HG02981 (cell line): ENCODE measurements around the gene SFPQ.
"Not testable (repeated sequence)": the region's sequence is repeated elsewhere in the genome, so short reads cannot be mapped to it uniquely, and the experiment has no call there.

Experiments
- ATAC-seq: cut with Tn5 transposase; IDR thresholded peaks from one replicate; pipeline ENCODE4 v1.9.1; 2021; ENCODE audit warnings: mild to moderate bottlenecking, moderate library complexity; ENCODE audit not compliant: unreplicated experiment

Gene SFPQ

GRCh38 chr1:35187816-35188342 is 5.1 kb downstream of the SFPQ start:
- ATAC-seq: no peak

- ATAC-seq: no peak
Measured at GRCh38 chr1:35186239-35186638, 6.7 kb downstream of the SFPQ start.

- no peak for ATAC-seq
Measured at GRCh38 chr1:35185200-35185599, 7.7 kb downstream of the SFPQ start.

- ATAC-seq: no peak
Measured at GRCh38 chr1:35184495-35185199, 8.3 kb downstream of the SFPQ start.

- ATAC-seq: no peak
Measured at GRCh38 chr1:35181790-35182455, 11.0 kb downstream of the SFPQ start.

GRCh38 chr1:35180776-35181374 is 12.1 kb downstream of the SFPQ start:
- no peak for ATAC-seq

GRCh38 chr1:35179908-35180307 is 13.0 kb downstream of the SFPQ start:
- no peak for ATAC-seq

- no peak for ATAC-seq
Measured at GRCh38 chr1:35178874-35179380, 14.0 kb downstream of the SFPQ start.

- ATAC-seq: no peak
Measured at GRCh38 chr1:35178295-35178695, 14.7 kb downstream of the SFPQ start.

GRCh38 chr1:35177237-35177786 is 15.6 kb downstream of the SFPQ start:
- ATAC-seq: no peak

GRCh38 chr1:35175602-35176001 is 17.3 kb downstream of the SFPQ start:
- no peak for ATAC-seq

- no peak for ATAC-seq
Measured at GRCh38 chr1:35175098-35175576, 17.8 kb downstream of the SFPQ start.

- ATAC-seq: no peak
Measured at GRCh38 chr1:35173909-35174540, 18.9 kb downstream of the SFPQ start.

- no peak for ATAC-seq
Measured at GRCh38 chr1:35173491-35173890, 19.5 kb downstream of the SFPQ start.

GRCh38 chr1:35172022-35172421 is 20.9 kb downstream of the SFPQ start:
- no peak for ATAC-seq

- no peak for ATAC-seq
Measured at GRCh38 chr1:35171579-35171978, 21.4 kb downstream of the SFPQ start.

GRCh38 chr1:35164893-35165292 is 28.1 kb downstream of the SFPQ start:
- no peak for ATAC-seq

- ATAC-seq: no peak
Measured at GRCh38 chr1:35151220-35151619, 41.7 kb downstream of the SFPQ start.

GRCh38 chr1:35145892-35146549 is 46.9 kb downstream of the SFPQ start:
- ATAC-seq: not testable (repeated sequence)
